ENCODE measurements around the gene EGFL7. TPM values are rescaled to one million over a fixed set of nuclear protein-coding genes. Genes with fewer than 3 reads are reported as not detected.

The EGFL7 gene
- polyA plus RNA-seq, 1 of the 3 experiments (the other 2 are of a cell fraction) = 43.0 TPM

DNA sequence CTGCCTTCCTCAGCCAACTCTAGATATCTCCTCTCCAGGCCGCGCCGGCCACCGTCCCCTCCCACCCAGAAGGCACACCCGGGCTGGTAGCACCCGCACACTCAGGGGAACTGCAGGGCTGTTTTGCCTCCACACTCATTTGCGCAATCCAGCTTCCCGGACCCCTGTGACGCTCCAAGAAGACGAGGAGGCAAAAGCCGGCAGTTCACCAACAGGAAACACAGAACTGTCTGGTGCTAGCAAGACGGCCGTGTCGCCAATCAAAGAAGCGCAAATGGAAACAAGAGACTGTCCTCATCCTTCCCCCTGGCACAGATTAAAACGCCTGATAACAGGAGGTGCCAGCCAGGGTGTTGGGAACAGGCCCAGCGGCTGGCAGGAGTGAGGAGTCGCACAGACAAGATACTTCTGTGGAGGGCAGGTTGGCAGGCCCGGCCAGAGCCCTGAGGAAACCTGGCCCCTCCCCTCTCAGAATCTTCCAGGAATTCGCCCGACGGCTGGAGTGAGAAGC is 16.8 kb downstream of the EGFL7 start:
- Histone ChIP-seq H3K36me3 (replicated peaks in 1 of 2; ENCODE audit: control insufficient read depth in 1 of 2, insufficient read depth in 2 of 2, low read length in 1 of 2) (no peaks in the 10 kb centered on the region), H3F3A (replicated peaks; ENCODE audit: insufficient read depth) (no peaks in the 10 kb centered on the region), H3K4me1 (ENCODE audit: control insufficient read depth in 1 of 2, insufficient read depth in 2 of 2, low read depth in 1 of 2, low read length in 1 of 2) (peaks cover 0 to 21% of the 10 kb centered on the region in 2 experiments; a peak in 1 of 4 replicates), H3K4me3 (ENCODE audit: low read depth in 2 of 2, low read length in 1 of 2) (no peak overlapping the region), H3K9me3 (no peaks in the 10 kb centered on the region), H3K4me2 (no peak overlapping the region), H3K9me2 (no peaks in the 10 kb centered on the region), H3K27ac (ENCODE audit: low read depth in 2 of 2, low read length in 1 of 2) (peak overlapping the region in 1 of 2 experiments; percentile 67; a peak in 1 of 4 replicates), H2AFZ (ENCODE audit: low read depth) (no peak overlapping the region), H3K27me3 (ENCODE audit: insufficient read depth) (no peaks in the 10 kb centered on the region), H3K9ac (no peak overlapping the region), H3K79me2 (ENCODE audit: insufficient read depth) (peaks cover 6% of the 10 kb centered on the region; the same call in 1 of the 2 replicates), H4K20me1 (ENCODE audit: insufficient read depth) (0 out of 2 replicates have a peak, but pooled peaks cover 7% of the 10 kb centered on the region)
- whole genome bisulfite sequencing (ENCODE audit: low lambda C conversion rate) = 87% methylated on average over 22 of the region's 22 CpGs
- POLR2A ChIA-PET = no interaction called here
- CTCF ChIA-PET = interaction anchor here (1.4 to 8.5 kb wide), 2 partner anchors 7 to 13 kb away, joined by 3 to 90 read pairs; no protein-coding TSS in a partner anchor
- TF ChIP-seq GATA2 (CRISPR knock-in tag; IDR thresholded peaks at IDR 0.05) = peak; percentile 75
- TF ChIP-seq, protein P1, sequence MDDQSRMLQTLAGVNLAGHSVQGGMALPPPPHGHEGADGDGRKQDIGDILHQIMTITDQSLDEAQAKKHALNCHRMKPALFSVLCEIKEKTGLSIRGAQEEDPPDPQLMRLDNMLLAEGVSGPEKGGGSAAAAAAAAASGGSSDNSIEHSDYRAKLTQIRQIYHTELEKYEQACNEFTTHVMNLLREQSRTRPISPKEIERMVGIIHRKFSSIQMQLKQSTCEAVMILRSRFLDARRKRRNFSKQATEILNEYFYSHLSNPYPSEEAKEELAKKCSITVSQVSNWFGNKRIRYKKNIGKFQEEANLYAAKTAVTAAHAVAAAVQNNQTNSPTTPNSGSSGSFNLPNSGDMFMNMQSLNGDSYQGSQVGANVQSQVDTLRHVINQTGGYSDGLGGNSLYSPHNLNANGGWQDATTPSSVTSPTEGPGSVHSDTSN (IDR thresholded peaks at IDR 0.05) = no peak
- no peak for DNase-seq

DNA sequence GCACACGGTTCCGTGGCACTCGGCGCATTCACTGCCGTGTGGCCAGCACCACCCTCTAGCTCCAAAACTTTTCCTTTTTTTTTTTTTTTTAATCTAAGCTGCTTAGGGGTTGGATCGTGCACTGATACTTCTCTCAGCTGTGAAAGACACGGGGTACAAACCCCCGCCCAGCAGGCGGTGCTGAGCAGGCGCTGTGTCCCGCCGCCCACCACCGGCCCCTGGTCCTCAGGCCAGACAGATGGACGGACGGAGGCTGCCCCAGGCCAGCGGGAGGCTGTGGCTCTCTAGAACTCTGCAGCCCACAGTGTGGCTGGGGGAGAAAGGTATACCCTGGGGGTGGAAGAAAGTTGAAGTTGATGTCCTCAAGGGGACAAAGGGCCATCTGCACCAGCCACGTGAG is 18.3 kb downstream of the EGFL7 start:
- TF ChIP-seq EP300 (IDR thresholded peaks at IDR 0.05; ENCODE audit: borderline replicate concordance in 1 of 2, low read depth in 1 of 2, low read length in 1 of 2) = no peak
- TF ChIP-seq GABPA (IDR thresholded peaks at IDR 0.05; ENCODE audit: low read depth) = no peak
- no peak for TF ChIP-seq POLR2AphosphoS5 (IDR thresholded peaks at IDR 0.05; ENCODE audit: low read depth, low read length)
- TF ChIP-seq FOXM1 (IDR thresholded peaks at IDR 0.05; ENCODE audit: low read depth) = no peak
- TF ChIP-seq RCOR1 (IDR thresholded peaks at IDR 0.05; ENCODE audit: low read length) = no peak
- TF ChIP-seq, protein P2, sequence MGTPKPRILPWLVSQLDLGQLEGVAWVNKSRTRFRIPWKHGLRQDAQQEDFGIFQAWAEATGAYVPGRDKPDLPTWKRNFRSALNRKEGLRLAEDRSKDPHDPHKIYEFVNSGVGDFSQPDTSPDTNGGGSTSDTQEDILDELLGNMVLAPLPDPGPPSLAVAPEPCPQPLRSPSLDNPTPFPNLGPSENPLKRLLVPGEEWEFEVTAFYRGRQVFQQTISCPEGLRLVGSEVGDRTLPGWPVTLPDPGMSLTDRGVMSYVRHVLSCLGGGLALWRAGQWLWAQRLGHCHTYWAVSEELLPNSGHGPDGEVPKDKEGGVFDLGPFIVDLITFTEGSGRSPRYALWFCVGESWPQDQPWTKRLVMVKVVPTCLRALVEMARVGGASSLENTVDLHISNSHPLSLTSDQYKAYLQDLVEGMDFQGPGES (IDR thresholded peaks at IDR 0.05; ENCODE audit: low read depth, low read length) = no peak
- TF ChIP-seq NFIC (IDR thresholded peaks at IDR 0.05; ENCODE audit: borderline replicate concordance) = no peak
- no peak overlapping the region for H3K4me2 ChIP-seq
- CTCF ChIA-PET = interaction anchor here (8.5 kb wide), 1 partner anchor 9 kb away, joined by 90 read pairs; no protein-coding TSS in a partner anchor
- H3K9me2 ChIP-seq = no peaks in the 10 kb centered on the region
- no peaks in the 10 kb centered on the region for H3K9me3 ChIP-seq
- WGBS (ENCODE audit: low lambda C conversion rate) = 94% methylated on average over 16 of the region's 17 CpGs
- H3K27ac ChIP-seq (ENCODE audit: low read depth in 2 of 2, low read length in 1 of 2) = no peak overlapping the region
- H3K9ac ChIP-seq = no peak overlapping the region
- peaks cover 4 to 32% of the 10 kb centered on the region in 2 experiments; a peak in 2 of 4 replicates for H3K4me1 ChIP-seq (ENCODE audit: control insufficient read depth in 1 of 2, insufficient read depth in 2 of 2, low read depth in 1 of 2, low read length in 1 of 2)
- POLR2A ChIA-PET = no interaction called here
- no peaks in the 10 kb centered on the region for H3F3A ChIP-seq (replicated peaks; ENCODE audit: insufficient read depth)
- DNase-seq = no peak
- peaks cover 19% of the 10 kb centered on the region for H3K79me2 ChIP-seq (ENCODE audit: insufficient read depth)
- no peaks in the 10 kb centered on the region for H3K27me3 ChIP-seq (ENCODE audit: insufficient read depth)
- no peak overlapping the region for H2AFZ ChIP-seq (ENCODE audit: low read depth)
- peaks cover 11% of the 10 kb centered on the region; the same call in 1 of the 2 replicates for H4K20me1 ChIP-seq (ENCODE audit: insufficient read depth)
- no peak overlapping the region for H3K4me3 ChIP-seq (ENCODE audit: low read depth in 2 of 2, low read length in 1 of 2)
- no peaks in the 10 kb centered on the region for H3K36me3 ChIP-seq (replicated peaks in 1 of 2; ENCODE audit: control insufficient read depth in 1 of 2, insufficient read depth in 2 of 2, low read length in 1 of 2)

Data from SK-N-SH (cell line).